ENCODE measurements around the gene DGKD. TPM values are rescaled to one million over a fixed set of nuclear protein-coding genes. Genes with fewer than 3 reads are reported as not detected.
A peak's percentile ranks its signal among the peaks of the same experiment; 100 is the strongest.

The DGKD gene
- polyA plus RNA-seq, 1 donor, result 20.7 TPM

- peaks cover 27% of the 10 kb centered on the region for H3K4me1 ChIP-seq (ENCODE audit: control insufficient read depth, insufficient read depth, low read length)
- no peak for DNase-seq
- peaks cover 3% of the 10 kb centered on the region for H3K36me3 ChIP-seq (ENCODE audit: control insufficient read depth, insufficient read depth, low read length)
- H3K27ac ChIP-seq (ENCODE audit: low read length), result no peak overlapping the region
- no CpG with 5 or more reads among the region's 1 CpG for WGBS (ENCODE audit: insufficient coverage, low lambda C conversion rate)
- no peaks in the 10 kb centered on the region for H3K27me3 ChIP-seq (ENCODE audit: control insufficient read depth, insufficient read depth, low read length)
- H3K4me3 ChIP-seq (ENCODE audit: low read length), result no peak overlapping the region
- no peaks in the 10 kb centered on the region for H3K9me3 ChIP-seq (ENCODE audit: control insufficient read depth, low read depth, low read length)
Observed at GRCh38 chr2:233411162-233411561, 56.9 kb downstream of the DGKD start.

GRCh38 chr2:233412405-233412804 lies 58.1 kb downstream of the DGKD start:
- Histone ChIP-seq H3K27ac (ENCODE audit: low read length) (no peak overlapping the region), H3K4me1 (ENCODE audit: control insufficient read depth, insufficient read depth, low read length) (peaks cover 27% of the 10 kb centered on the region)

GRCh38 chr2:233413046-233413445 lies 58.8 kb downstream of the DGKD start:
- peaks cover 27% of the 10 kb centered on the region for H3K4me1 ChIP-seq (ENCODE audit: control insufficient read depth, insufficient read depth, low read length)
- 100% methylated on average over 2 of the region's 4 CpGs for WGBS (ENCODE audit: insufficient coverage, low lambda C conversion rate)
- no peaks in the 10 kb centered on the region for H3K9me3 ChIP-seq (ENCODE audit: control insufficient read depth, low read depth, low read length)
- H3K4me3 ChIP-seq (ENCODE audit: low read length), result no peak overlapping the region
- no peak for DNase-seq
- H3K27me3 ChIP-seq (ENCODE audit: control insufficient read depth, insufficient read depth, low read length), result no peaks in the 10 kb centered on the region
- H3K36me3 ChIP-seq (ENCODE audit: control insufficient read depth, insufficient read depth, low read length), result no peaks in the 10 kb centered on the region
- no peak overlapping the region for H3K27ac ChIP-seq (ENCODE audit: low read length)

More at GRCh38 chr2:233412405-233412804, 58.1 kb downstream of the DGKD start:
- H3K4me3 ChIP-seq (ENCODE audit: low read length), result no peak overlapping the region
- H3K9me3 ChIP-seq (ENCODE audit: control insufficient read depth, low read depth, low read length), result no peaks in the 10 kb centered on the region
- 100% methylated on average over 2 of the region's 3 CpGs for WGBS (ENCODE audit: insufficient coverage, low lambda C conversion rate)
- DNase-seq, result no peak
- H3K27me3 ChIP-seq (ENCODE audit: control insufficient read depth, insufficient read depth, low read length), result no peaks in the 10 kb centered on the region
- no peaks in the 10 kb centered on the region for H3K36me3 ChIP-seq (ENCODE audit: control insufficient read depth, insufficient read depth, low read length)

GRCh38 chr2:233413559-233414272 lies 59.4 kb downstream of the DGKD start:
- Histone ChIP-seq H3K27ac (ENCODE audit: low read length) (peak overlapping the region; percentile 16), H3K4me1 (ENCODE audit: control insufficient read depth, insufficient read depth, low read length) (peaks cover 22% of the 10 kb centered on the region)

GRCh38 chr2:233414273-233414654 lies 60.0 kb downstream of the DGKD start:
- no CpG with 5 or more reads among the region's 4 CpGs for WGBS (ENCODE audit: insufficient coverage, low lambda C conversion rate)
- H3K9me3 ChIP-seq (ENCODE audit: control insufficient read depth, low read depth, low read length), result no peaks in the 10 kb centered on the region
- no peak for DNase-seq

More at GRCh38 chr2:233413559-233414272, 59.4 kb downstream of the DGKD start:
- WGBS (ENCODE audit: insufficient coverage, low lambda C conversion rate), result no CpG with 5 or more reads among the region's 9 CpGs
- DNase-seq, result no peak
- Histone ChIP-seq H3K4me3 (ENCODE audit: low read length) (no peak overlapping the region), H3K36me3 (ENCODE audit: control insufficient read depth, insufficient read depth, low read length) (no peaks in the 10 kb centered on the region), H3K27me3 (ENCODE audit: control insufficient read depth, insufficient read depth, low read length) (no peaks in the 10 kb centered on the region), H3K9me3 (ENCODE audit: control insufficient read depth, low read depth, low read length) (no peaks in the 10 kb centered on the region)

GRCh38 chr2:233414777-233415570 lies 60.7 kb downstream of the DGKD start:
- Histone ChIP-seq H3K27me3 (ENCODE audit: control insufficient read depth, insufficient read depth, low read length) (no peaks in the 10 kb centered on the region), H3K27ac (ENCODE audit: low read length) (peak overlapping the region; percentile 25), H3K4me3 (ENCODE audit: low read length) (no peak overlapping the region), H3K4me1 (ENCODE audit: control insufficient read depth, insufficient read depth, low read length) (peaks cover 15% of the 10 kb centered on the region), H3K36me3 (ENCODE audit: control insufficient read depth, insufficient read depth, low read length) (no peaks in the 10 kb centered on the region), H3K9me3 (ENCODE audit: control insufficient read depth, low read depth, low read length) (no peaks in the 10 kb centered on the region)
- DNase-seq, result peak in 1 of 2 donors; percentile 63
- WGBS (ENCODE audit: insufficient coverage, low lambda C conversion rate), result no CpG with 5 or more reads among the region's 5 CpGs

More at GRCh38 chr2:233414273-233414654, 60.0 kb downstream of the DGKD start:
- H3K27me3 ChIP-seq (ENCODE audit: control insufficient read depth, insufficient read depth, low read length), result no peaks in the 10 kb centered on the region
- H3K4me1 ChIP-seq (ENCODE audit: control insufficient read depth, insufficient read depth, low read length), result peaks cover 17% of the 10 kb centered on the region
- no peaks in the 10 kb centered on the region for H3K36me3 ChIP-seq (ENCODE audit: control insufficient read depth, insufficient read depth, low read length)
- H3K4me3 ChIP-seq (ENCODE audit: low read length), result no peak overlapping the region
- no peak overlapping the region for H3K27ac ChIP-seq (ENCODE audit: low read length)

- no peaks in the 10 kb centered on the region for H3K36me3 ChIP-seq (ENCODE audit: control insufficient read depth, insufficient read depth, low read length)
- H3K4me3 ChIP-seq (ENCODE audit: low read length), result no peak overlapping the region
- peaks cover 12% of the 10 kb centered on the region for H3K4me1 ChIP-seq (ENCODE audit: control insufficient read depth, insufficient read depth, low read length)
- H3K27ac ChIP-seq (ENCODE audit: low read length), result no peak overlapping the region
- DNase-seq, result no peak
- H3K27me3 ChIP-seq (ENCODE audit: control insufficient read depth, insufficient read depth, low read length), result no peaks in the 10 kb centered on the region
- H3K9me3 ChIP-seq (ENCODE audit: control insufficient read depth, low read depth, low read length), result no peaks in the 10 kb centered on the region
- WGBS (ENCODE audit: insufficient coverage, low lambda C conversion rate), result 80% methylated on average over 1 of the region's 3 CpGs
Observed at GRCh38 chr2:233416199-233416598, 61.9 kb downstream of the DGKD start.

GRCh38 chr2:233416706-233417105 lies 62.4 kb downstream of the DGKD start:
- H3K4me1 ChIP-seq (ENCODE audit: control insufficient read depth, insufficient read depth, low read length), result peaks cover 17% of the 10 kb centered on the region
- H3K27ac ChIP-seq (ENCODE audit: low read length), result no peak overlapping the region
- no peaks in the 10 kb centered on the region for H3K9me3 ChIP-seq (ENCODE audit: control insufficient read depth, low read depth, low read length)
- 100% methylated on average over 1 of the region's 6 CpGs for WGBS (ENCODE audit: insufficient coverage, low lambda C conversion rate)
- no peak overlapping the region for H3K4me3 ChIP-seq (ENCODE audit: low read length)
- DNase-seq, result no peak
- H3K27me3 ChIP-seq (ENCODE audit: control insufficient read depth, insufficient read depth, low read length), result no peaks in the 10 kb centered on the region
- H3K36me3 ChIP-seq (ENCODE audit: control insufficient read depth, insufficient read depth, low read length), result no peaks in the 10 kb centered on the region

- DNase-seq, result no peak
- Histone ChIP-seq H3K4me1 (ENCODE audit: control insufficient read depth, insufficient read depth, low read length) (peaks cover 23% of the 10 kb centered on the region), H3K9me3 (ENCODE audit: control insufficient read depth, low read depth, low read length) (no peaks in the 10 kb centered on the region), H3K36me3 (ENCODE audit: control insufficient read depth, insufficient read depth, low read length) (no peaks in the 10 kb centered on the region), H3K4me3 (ENCODE audit: low read length) (no peak overlapping the region), H3K27me3 (ENCODE audit: control insufficient read depth, insufficient read depth, low read length) (no peaks in the 10 kb centered on the region), H3K27ac (ENCODE audit: low read length) (no peak overlapping the region)
- no CpG with 5 or more reads among the region's 1 CpG for WGBS (ENCODE audit: insufficient coverage, low lambda C conversion rate)
Observed at GRCh38 chr2:233417282-233417681, 63.0 kb downstream of the DGKD start.

- H3K27ac ChIP-seq (ENCODE audit: low read length), result no peak overlapping the region
- DNase-seq, result no peak
- 90% methylated on average over 2 of the region's 3 CpGs for WGBS (ENCODE audit: insufficient coverage, low lambda C conversion rate)
- no peaks in the 10 kb centered on the region for H3K9me3 ChIP-seq (ENCODE audit: control insufficient read depth, low read depth, low read length)
- no peaks in the 10 kb centered on the region for H3K36me3 ChIP-seq (ENCODE audit: control insufficient read depth, insufficient read depth, low read length)
- H3K27me3 ChIP-seq (ENCODE audit: control insufficient read depth, insufficient read depth, low read length), result no peaks in the 10 kb centered on the region
- peaks cover 31% of the 10 kb centered on the region for H3K4me1 ChIP-seq (ENCODE audit: control insufficient read depth, insufficient read depth, low read length)
- no peak overlapping the region for H3K4me3 ChIP-seq (ENCODE audit: low read length)
Observed at GRCh38 chr2:233418052-233418760, 63.9 kb downstream of the DGKD start.

Measured in large intestine (tissue), 3 donors.